HL-60 (cell line): ENCODE measurements around the gene IFI27.

ENCODE experiments used
- POLR2AphosphoS5 ChIP-seq: IDR thresholded peaks from 2 replicates; pipeline ENCODE4 v1.6.1; 2012; ENCODE audit warnings: low read depth
- TF ChIP-seq, protein P1 (sequence below): IDR thresholded peaks from one replicate; pipeline ENCODE4 v1.5.1; 2011; ENCODE audit warnings: low read length, control low read depth, inconsistent platforms; ENCODE audit not compliant: insufficient read depth

DNA sequence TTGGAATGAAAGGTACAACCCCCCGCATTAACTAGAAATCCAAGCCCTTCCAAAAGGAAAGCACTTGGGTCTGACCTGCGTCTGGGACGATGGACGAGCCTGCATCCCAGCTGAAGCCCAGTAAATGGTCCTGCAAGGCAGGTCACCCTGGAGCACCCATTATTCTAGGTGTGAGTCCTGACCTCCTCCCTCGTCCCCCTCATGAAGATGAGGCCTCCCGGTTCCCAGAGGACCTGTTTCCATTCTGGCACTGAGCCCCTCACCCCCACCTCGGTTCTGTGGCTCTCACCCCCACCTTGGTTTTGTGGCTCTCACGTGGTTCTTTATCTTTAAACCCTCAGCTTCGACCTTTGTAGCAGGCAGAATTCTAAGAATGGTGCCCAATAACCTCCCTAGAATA, 7.3 kb downstream of the IFI27 start:
- TF ChIP-seq, protein P1, sequence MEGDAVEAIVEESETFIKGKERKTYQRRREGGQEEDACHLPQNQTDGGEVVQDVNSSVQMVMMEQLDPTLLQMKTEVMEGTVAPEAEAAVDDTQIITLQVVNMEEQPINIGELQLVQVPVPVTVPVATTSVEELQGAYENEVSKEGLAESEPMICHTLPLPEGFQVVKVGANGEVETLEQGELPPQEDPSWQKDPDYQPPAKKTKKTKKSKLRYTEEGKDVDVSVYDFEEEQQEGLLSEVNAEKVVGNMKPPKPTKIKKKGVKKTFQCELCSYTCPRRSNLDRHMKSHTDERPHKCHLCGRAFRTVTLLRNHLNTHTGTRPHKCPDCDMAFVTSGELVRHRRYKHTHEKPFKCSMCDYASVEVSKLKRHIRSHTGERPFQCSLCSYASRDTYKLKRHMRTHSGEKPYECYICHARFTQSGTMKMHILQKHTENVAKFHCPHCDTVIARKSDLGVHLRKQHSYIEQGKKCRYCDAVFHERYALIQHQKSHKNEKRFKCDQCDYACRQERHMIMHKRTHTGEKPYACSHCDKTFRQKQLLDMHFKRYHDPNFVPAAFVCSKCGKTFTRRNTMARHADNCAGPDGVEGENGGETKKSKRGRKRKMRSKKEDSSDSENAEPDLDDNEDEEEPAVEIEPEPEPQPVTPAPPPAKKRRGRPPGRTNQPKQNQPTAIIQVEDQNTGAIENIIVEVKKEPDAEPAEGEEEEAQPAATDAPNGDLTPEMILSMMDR = no peak
- no peak for TF ChIP-seq POLR2AphosphoS5
